HFFc6 (cell line): Measurements from ENCODE around the gene MDFI. TPM values are rescaled to one million over a fixed set of nuclear protein-coding genes. Genes with fewer than 3 reads are reported as not detected.

Source experiments
- DNase-seq: peaks from one replicate; pipeline ENCODE4 v3.0.0-alpha.2; 2018
- H3K27ac Mint-ChIP-seq: 2 replicates; pipeline ENCODE4 v1.8.0; 2020; ENCODE audit warnings: mild to moderate bottlenecking, mixed read lengths
- H3K27me3 Mint-ChIP-seq: 2 replicates; pipeline ENCODE4 v1.8.0; 2021; ENCODE audit warnings: mild to moderate bottlenecking, moderate library complexity, mixed read lengths; ENCODE audit not compliant: insufficient read depth
- H3K36me3 Mint-ChIP-seq: 2 replicates; pipeline ENCODE4 v1.8.0; 2021; ENCODE audit warnings: low read depth, mixed read lengths
- H3K4me1 Mint-ChIP-seq: 2 replicates; pipeline ENCODE4 v1.8.0; 2020; ENCODE audit warnings: low read depth, mixed read lengths
- H3K4me3 Mint-ChIP-seq: 2 replicates; pipeline ENCODE4 v1.8.0; 2020; ENCODE audit warnings: mild to moderate bottlenecking, moderate library complexity, mixed read lengths
- H3K9me3 Mint-ChIP-seq: 2 replicates; pipeline ENCODE4 v1.8.0; 2020; ENCODE audit warnings: mild to moderate bottlenecking, mixed read lengths
- long read RNA-seq: library from polyadenylated mRNA; unstranded; transcript quantifications from one replicate; pipeline ENCODE4 v2.0.0, GENCODE V29; 2019
- total RNA-seq, 6 experiments: library from RNA; stranded (reverse); fragmentation: NEBNext Ultra II Directional; extraction: Animal tissue kit (Norgen Biotek cat#: 25700); gene quantifications; 2 replicates in 1 of 6; 3 replicates in 5 of 6; pipeline ENCODE4 v1.2.3, GENCODE V29; 2021
- TF ChIP-seq, protein P1 (sequence below): fragments of 200-600 bp; sonication (generic); IDR thresholded peaks from 2 replicates; pipeline ENCODE4 v1.5.0; 2021; ENCODE audit warnings: antibody characterized with exemption, mild to moderate bottlenecking

MDFI gene, protein sequence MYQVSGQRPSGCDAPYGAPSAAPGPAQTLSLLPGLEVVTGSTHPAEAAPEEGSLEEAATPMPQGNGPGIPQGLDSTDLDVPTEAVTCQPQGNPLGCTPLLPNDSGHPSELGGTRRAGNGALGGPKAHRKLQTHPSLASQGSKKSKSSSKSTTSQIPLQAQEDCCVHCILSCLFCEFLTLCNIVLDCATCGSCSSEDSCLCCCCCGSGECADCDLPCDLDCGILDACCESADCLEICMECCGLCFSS
- under 1 TPM in 2 of 6 experiments, not detected in 4; 0.38 to 0.96 TPM for total RNA-seq
- long read RNA-seq: 0 reads

DNA sequence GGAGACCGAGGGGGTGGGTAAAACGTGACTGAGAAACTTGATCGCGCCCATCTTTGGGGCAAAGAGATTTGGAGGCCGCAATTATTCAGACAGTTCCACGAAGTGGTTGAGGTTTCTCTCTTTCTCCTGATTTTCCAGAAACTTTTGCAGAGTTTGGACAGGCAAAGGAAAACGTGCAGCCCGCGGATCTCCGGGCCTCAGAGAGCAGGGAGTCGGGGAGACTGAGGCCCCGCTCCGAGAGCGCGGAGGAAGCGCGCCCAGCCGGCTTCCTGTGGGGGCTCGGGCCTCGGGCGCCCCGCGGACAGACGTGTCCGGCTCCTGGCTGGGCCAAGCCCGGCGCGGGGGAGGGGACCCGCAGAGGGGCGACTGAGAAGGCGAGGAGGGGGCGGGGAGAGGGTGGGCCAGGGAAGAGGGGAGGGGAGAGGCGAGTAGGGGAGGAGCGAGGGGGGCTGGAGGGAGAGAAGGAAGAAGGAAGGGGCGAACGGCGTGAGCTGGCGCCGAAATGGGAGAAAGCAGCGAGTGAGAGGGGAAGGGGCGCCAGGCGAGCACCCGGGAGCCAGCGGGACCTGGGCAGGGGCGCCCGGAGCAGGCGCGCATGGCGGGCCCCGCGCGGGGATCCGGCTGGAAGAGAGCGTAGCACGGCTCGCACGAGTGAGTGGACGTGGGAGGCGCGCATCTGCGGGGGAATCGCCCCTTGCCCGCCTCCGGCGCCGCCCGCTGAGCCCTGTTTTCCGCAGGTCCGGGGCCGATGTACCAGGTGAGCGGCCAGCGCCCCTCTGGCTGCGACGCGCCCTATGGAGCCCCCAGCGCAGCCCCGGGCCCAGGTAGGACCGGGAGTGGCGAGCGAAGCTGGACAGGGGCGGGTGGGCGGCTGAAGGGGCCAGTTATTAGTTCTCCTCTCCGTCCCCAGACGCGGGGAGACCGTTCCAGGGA is at the start of gene MDFI:
MDFI (plus strand) TSS at position 467 of the 933 bp plus-strand sequence; CDS start at position 749, 282 bp downstream.
- no peak for DNase-seq
- Mint-ChIP-seq H3K27me3 (peaks cover 62% of the 10 kb centered on the region), H3K9me3 (no peaks in the 10 kb centered on the region), H3K27ac (no peak within 1 kb of the TSS), H3K4me1 (peaks cover 9% of the 10 kb centered on the region), H3K4me3 (peak within 1 kb of the TSS; percentile 42), H3K36me3 (no peaks in the 10 kb centered on the region)
- TF ChIP-seq, protein P1, sequence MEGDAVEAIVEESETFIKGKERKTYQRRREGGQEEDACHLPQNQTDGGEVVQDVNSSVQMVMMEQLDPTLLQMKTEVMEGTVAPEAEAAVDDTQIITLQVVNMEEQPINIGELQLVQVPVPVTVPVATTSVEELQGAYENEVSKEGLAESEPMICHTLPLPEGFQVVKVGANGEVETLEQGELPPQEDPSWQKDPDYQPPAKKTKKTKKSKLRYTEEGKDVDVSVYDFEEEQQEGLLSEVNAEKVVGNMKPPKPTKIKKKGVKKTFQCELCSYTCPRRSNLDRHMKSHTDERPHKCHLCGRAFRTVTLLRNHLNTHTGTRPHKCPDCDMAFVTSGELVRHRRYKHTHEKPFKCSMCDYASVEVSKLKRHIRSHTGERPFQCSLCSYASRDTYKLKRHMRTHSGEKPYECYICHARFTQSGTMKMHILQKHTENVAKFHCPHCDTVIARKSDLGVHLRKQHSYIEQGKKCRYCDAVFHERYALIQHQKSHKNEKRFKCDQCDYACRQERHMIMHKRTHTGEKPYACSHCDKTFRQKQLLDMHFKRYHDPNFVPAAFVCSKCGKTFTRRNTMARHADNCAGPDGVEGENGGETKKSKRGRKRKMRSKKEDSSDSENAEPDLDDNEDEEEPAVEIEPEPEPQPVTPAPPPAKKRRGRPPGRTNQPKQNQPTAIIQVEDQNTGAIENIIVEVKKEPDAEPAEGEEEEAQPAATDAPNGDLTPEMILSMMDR: no peak

DNA sequence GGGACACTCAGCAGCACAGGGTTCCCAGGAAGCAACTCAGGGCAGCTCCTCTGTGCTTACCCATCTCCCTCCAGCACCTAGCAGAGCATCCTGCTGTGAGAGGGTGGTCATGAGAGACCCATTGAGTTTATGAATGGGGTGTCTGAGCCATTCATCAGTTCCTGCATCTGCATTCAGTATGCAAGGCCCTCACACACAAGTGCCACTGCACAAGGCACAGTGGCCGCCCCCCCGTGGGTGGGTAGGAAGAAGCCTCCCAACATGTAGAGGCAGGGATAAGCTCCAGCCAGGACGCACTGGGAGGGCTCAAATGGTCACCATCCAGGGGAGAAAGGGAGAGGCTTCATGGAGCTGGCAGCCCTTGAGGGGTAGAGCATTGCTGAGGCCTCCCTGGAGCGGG is 49.0 kb upstream of the MDFI start:
- peaks cover 8% of the 10 kb centered on the region for H3K4me1 Mint-ChIP-seq
- no peak overlapping the region for H3K4me3 Mint-ChIP-seq
- no peak overlapping the region for H3K27ac Mint-ChIP-seq
- no peaks in the 10 kb centered on the region for H3K36me3 Mint-ChIP-seq
- no peaks in the 10 kb centered on the region for H3K27me3 Mint-ChIP-seq
- no peak for DNase-seq
- no peaks in the 10 kb centered on the region for H3K9me3 Mint-ChIP-seq
- TF ChIP-seq, protein P1: no peak

DNA sequence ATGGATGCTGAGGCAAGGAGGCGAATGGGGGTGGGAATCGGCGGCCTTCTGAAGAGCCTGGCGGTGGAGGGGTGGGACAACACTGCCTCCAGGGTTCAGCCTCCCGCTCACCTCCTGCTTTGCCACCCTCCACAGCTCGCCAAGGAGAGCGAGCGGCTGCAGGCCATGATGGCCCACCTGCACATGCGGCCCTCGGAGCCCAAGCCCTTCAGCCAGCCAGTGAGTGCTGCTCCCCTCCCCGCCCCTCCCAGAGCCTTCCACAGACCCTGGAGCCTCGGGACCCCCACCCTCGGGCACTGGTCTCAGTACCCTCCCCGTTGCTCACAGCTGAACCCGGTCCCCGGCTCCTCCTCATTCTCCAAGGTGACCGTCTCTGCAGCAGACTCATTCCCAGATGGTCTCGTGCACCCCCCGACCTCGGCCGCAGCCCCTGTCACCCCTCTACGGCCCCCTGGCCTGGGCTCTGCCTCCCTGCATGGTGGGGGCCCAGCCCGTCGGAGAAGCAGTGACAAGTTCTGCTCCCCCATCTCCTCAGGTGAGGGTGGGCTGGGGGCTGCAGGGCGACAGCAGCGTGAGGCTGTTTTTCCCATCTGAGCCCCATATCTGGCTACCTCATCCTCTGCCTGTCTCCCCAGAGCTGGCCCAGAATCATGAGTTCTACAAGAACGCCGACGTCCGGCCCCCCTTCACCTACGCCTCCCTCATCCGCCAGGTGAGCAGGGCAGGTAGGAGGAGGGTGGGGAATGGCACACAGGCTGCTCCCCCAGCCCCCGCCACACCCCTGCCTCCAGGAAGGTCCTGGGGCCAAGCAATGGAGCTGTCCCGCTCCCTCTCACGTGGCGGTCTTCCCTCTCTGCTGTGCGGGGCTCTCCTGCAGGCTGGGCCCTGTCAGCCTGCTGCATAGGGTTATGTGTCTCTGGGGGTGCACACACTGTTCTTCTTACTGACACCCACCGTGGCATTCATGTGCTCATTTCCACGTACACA is 48.3 kb upstream of the MDFI start:
- Mint-ChIP-seq H3K27ac (no peak overlapping the region), H3K4me1 (peaks cover 16% of the 10 kb centered on the region), H3K4me3 (no peak overlapping the region), H3K9me3 (no peaks in the 10 kb centered on the region), H3K27me3 (no peaks in the 10 kb centered on the region; the same call in 1 of the 2 replicates), H3K36me3 (no peaks in the 10 kb centered on the region)
- TF ChIP-seq, protein P1: no peak
- no peak for DNase-seq

DNA sequence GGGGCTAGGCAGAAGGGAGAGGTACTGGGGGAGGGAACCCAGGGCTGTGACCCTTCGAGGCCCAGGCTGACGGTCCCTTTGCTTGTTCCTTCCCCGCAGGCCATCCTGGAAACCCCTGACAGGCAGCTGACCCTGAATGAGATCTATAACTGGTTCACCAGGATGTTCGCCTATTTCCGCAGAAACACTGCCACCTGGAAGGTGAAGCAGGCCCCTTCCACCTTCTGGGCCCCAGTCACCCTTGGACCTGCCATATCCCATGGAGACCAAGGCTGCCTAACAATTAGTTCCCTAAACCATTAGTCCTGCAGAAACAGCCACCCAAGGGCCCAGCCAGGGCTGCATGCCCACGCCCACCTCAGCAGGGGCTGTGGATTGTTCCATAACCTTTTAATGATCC is 47.1 kb upstream of the MDFI start:
- peaks cover 19% of the 10 kb centered on the region for H3K4me1 Mint-ChIP-seq
- H3K4me3 Mint-ChIP-seq: no peak overlapping the region
- TF ChIP-seq, protein P1: no peak
- no peaks in the 10 kb centered on the region for H3K9me3 Mint-ChIP-seq
- H3K27me3 Mint-ChIP-seq: no peaks in the 10 kb centered on the region; the same call in 1 of the 2 replicates
- no peak overlapping the region for H3K27ac Mint-ChIP-seq
- no peak for DNase-seq
- H3K36me3 Mint-ChIP-seq: no peaks in the 10 kb centered on the region
